ENCODE measurements around the gene ZNF408.
"Not testable (repeated sequence)": the region's sequence is repeated elsewhere in the genome, so short reads cannot be mapped to it uniquely, and the experiment has no call there.

Gene ZNF408

GRCh38 chr11:46700241-46701077, at the start of gene ZNF408, which contains the start of gene ARHGAP1:
ZNF408 (plus strand) TSS chr11:46701031; CDS start chr11:46701048, 17 bp downstream.
ARHGAP1 (minus strand) TSS chr11:46700619; CDS start chr11:46696107, 4,512 bp downstream.
- peak; percentile 97 for DNase-seq

GRCh38 chr11:46655631-46656030, 45.2 kb upstream of the ZNF408 start:
- no peak for DNase-seq

- DNase-seq, result no peak
These were observed 43.6 kb upstream of the ZNF408 start for GRCh38 chr11:46657186-46657585.

DNA sequence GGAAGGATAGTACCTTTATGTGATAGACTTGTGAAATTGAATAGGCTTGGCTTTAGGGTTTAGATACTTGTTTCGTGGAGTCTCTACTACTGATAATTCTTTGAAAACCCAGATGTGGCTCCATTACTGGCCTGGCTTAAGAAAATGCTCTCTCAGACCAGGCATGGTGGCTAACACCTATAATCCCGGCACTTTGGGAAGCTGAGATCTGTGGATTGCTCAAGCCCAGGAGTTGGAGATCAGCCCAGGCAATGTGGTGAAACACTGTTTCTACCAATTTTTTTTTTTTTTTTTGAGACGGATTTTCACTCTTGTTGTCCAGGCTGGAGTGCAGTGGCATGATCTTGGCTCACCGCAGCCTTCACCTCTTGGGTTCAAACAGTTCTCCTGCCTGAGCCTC, 42.6 kb upstream of the ZNF408 start:
- no peak for DNase-seq

- DNase-seq, result no peak
These were observed 40.9 kb upstream of the ZNF408 start for GRCh38 chr11:46659908-46660307.

- DNase-seq, result no peak
These were observed 39.0 kb upstream of the ZNF408 start for GRCh38 chr11:46661836-46662235.

- no peak for DNase-seq
These were observed 38.5 kb upstream of the ZNF408 start for GRCh38 chr11:46662366-46662765.

DNA sequence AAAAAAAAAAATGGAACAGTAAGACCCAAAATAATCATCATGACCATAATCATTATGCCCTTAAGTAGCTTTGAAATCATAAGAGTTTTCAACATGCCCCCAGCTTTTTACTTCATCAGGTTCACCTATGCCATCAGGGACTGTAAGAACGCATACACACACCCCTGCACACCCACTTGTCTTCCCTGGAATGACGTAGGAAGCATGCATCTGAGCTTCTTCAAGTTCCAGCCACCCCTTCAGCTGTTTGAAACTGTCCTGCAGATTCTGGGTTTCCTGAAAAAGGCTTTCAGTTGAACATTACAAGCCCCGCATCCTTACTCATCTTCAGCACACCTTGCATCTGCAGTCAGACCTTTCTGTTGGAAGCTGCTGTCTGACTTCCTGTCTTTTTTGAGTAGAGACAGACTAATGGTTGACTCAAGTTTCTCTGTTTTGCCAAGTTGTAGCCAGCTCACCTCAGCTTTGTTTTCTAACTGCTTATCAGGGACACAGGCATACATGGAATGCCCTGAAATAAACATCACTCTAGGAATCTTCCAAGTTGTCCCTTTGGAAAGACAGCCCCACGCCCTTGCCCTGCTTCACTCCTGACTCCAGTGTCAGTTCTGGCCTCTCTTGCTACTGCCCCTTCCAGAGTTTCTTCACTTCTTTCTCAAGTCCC, 37.4 kb upstream of the ZNF408 start:
- DNase-seq, result no peak

DNA sequence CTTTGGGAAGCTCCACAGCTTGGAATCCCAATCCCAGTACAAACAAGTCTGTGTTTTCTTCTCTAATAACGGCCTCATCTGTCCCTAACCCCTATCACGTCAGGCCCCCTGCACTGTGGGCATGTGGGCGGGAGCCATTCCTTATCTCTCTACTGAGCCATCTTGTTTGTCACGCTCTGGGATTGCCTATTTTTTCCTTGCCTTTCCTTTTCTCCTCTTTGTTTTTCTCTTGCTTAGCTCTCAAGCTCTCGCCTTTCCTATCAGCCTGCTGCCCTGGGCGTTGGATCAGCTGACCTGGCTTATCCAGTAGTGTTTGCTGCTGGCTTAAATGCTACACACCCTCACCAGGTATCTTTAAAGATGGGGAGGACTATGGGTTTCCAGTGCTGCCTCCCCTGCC, 36.2 kb upstream of the ZNF408 start:
- DNase-seq, result no peak

GRCh38 chr11:46665356-46665755, 35.5 kb upstream of the ZNF408 start:
- DNase-seq, result no peak

DNA sequence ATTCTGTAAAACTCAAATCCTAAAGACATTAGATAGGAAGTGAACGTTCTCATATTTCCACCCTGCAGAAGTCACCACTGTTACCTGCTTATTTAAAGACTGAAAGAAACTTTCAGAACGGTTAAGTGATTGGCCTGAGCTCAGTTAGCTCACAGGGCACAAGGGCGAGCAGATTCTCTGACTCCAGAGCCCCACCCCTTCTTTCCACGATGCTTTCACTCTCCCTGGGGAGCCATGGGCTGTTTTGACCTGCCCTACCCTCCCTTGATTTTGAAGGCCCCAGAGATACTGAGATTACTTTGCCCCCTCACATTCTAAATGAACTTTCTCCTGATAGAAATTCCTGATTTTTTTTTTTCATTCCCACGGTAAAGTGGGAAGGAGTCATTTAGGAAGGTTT, 34.3 kb upstream of the ZNF408 start:
- no peak for DNase-seq

DNA sequence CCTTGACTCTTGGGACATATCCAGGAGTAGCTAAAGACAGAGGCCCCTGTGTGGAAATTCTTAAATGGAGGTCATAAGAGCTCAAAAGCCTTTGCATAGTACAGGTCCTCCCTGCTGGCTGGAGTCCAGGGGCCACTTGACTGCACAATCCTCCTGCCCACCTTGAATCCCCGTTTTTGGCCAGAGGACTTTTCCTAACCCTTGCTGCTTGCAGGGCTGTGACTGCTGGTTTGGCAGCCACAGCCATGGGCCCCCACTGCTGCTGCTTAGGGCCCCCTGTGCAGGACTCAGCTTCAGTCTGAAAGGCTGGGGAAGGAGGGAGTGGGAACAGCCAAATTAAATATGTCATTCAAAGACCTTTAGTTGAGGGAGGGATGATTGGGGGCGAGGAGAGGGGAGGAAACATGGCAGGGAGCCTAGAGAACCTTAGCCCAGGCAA, 33.8 kb upstream of the ZNF408 start:
- no peak for DNase-seq

- no peak for DNase-seq
These were observed 32.2 kb upstream of the ZNF408 start for GRCh38 chr11:46668480-46669085.

DNA sequence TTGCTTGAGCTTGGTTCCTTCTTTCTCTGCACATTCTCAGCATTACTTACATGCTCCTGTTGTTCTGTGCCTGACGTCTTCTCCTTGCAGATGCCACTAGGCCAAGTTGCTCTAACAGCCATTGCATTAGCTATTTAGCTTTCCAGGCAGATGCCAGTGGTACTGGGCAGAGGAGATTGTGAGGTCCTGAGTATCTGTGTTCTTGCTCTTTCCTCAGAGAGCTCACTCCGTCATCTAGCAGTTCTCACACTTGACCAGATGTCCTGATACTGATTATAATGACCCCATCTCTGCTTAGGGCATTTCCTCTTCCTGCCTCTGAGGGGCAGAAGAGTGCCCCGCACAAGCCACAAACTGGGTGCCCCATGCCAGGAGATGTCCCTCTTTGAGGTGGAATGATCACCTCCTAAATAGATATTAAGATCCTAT, 31.1 kb upstream of the ZNF408 start:
- no peak for DNase-seq

- DNase-seq, result not testable (repeated sequence)
These were observed 30.3 kb upstream of the ZNF408 start for GRCh38 chr11:46670521-46670920.

DNA sequence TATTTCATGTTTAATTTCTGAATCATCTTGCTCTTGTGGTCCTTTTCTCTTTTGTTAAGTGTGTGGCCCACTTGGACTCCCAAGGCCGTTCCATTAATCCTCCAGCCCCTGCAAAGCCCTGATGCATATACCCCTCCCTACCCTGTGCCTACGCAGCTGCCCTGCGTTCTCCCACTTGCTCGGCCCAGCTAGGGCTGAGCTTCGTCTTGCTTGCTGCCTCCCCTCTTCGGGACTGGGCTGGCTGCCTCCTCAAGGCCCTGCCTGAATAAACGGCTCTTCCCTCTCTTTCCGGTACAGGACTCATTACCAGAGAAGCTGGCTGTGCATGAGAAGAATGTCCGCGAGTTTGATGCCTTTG, 28.9 kb upstream of the ZNF408 start:
- no peak for DNase-seq

GRCh38 chr11:46672381-46672839, 28.4 kb upstream of the ZNF408 start:
- DNase-seq, result no peak

DNA sequence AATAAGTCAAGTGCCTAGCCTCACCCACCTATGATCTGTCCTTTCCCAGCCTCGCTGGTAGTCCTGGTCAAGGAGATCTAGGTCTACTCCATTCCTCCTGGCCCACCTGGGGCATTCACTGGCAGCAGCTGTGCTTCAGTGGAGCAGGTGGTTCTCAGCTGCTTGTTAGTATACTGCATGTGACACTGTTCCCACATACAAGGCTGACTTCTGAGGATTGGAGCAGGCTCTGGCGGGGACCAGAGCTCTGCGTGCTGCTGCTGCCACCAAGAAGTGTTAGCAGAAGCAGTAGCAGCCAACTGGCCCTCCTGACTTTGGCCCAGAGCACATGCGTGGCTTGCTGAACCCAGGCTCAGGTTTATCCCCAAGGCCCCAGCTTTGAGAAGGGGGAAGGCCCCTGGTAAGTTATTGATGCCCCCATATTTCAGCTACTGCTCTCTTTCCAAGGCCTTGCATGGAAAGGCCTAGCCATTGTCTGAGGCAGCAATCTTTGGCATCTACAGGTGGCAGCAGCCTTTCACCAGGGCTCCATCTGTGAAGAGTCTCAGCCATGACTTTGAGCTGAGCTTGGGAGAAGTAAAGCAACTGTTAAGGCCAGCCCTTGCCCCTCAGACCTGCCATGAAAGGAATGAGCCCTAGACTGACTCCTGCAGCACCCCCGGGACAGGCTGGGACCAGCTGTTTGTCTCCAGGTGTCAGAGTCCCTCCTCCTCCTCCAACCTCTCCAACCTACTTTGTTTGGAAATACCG, 26.9 kb upstream of the ZNF408 start:
- no peak for DNase-seq

DNA sequence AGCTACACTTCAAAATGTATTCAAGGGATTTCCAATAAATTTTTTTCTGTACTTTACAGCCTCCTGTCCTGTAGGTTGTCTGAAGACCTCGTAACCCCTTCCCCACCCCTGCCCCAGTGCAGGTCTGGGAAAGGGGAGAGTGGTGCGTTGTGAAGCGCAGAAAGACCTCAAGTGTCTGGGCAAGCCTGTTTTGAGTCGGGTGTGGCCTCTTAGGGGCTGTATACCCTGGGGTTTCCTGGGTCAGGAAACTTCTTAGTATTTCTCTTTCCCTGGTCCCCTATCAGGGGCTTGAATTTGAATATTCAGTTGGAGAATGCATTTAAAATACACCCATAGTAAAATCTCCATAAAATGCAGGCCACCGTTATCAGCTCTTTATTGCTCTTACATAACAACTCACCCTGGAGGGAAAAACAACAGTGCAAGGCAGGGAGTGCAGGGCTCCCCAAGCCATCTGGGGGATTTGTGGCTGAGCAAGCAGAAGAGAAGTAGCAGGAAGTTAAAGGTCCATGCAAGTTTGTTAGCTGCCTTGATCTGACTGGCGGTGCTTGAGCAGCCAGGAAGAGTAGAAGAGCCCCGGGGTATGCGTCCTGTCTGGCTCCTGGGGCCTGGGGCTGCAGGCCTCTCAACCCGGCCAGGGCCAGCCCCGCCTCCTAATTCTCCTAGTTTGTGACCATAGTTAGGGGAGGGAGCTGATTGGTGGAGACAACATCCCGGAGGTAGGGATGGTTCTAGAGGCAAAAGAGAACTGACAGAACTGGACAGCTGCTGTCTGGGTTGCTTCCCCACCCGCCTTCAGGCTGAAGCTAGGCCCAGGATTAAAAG, 26.2 kb upstream of the ZNF408 start:
- peak; percentile 38 for DNase-seq

- DNase-seq, result no peak
These were observed 25.5 kb upstream of the ZNF408 start for GRCh38 chr11:46675288-46675851.

DNA sequence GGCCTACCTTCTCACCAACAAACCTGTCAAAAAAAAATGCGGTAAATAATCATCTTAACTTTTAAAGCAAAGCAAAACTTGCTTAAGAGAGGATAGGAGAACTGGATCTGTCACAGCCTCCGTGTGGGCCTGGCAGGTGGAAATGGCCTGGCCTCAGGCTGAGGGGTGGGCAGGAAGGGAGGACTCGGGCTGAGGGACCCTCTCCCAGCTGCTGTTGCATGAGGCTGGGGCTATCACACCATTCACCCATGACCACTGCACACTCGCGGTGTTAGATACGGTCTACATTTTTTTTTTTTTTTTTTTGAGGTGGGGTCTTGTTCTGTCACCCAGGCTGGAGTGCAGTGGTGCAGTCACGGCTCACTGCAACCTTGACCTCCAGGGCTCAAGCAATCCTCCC, 24.9 kb upstream of the ZNF408 start:
- DNase-seq, result no peak

Data from activated T-cell treated with anti-CD3 and anti-CD28 coated beads, Interleukin-2, amount 50 U/mL, for 1 hour (primary cell).